Smooth muscle cell (in vitro differentiated cells): Measurements from ENCODE around the gene ZNG1B. TPM values are rescaled to one million over a fixed set of nuclear protein-coding genes. Genes with fewer than 3 reads are reported as not detected.
"Not testable (repeated sequence)": the region's sequence is repeated elsewhere in the genome, so short reads cannot be mapped to it uniquely, and the experiment has no call there.

Experiments used
- DNase-seq: peaks from one replicate; lab custom pipeline; 2025; ENCODE audit not compliant: unreplicated experiment; lab: John Stamatoyannopoulos, UW
- H2AFZ ChIP-seq: fragments of 200-600 bp; sonication (generic); 2 replicates; pipeline ENCODE4 v1.6.0; 2016; ENCODE audit warnings: antibody characterized with exemption, low read depth, mild to moderate bottlenecking
- H3F3A ChIP-seq: fragments of 200-600 bp; sonication (generic); 2 replicates; pipeline ENCODE4 v1.6.0; 2017; ENCODE audit warnings: antibody characterized with exemption, low read depth
- H3K27ac ChIP-seq: fragments of 200-600 bp; sonication (generic); 2 replicates; pipeline ENCODE4 v1.5.1; 2016; ENCODE audit warnings: low read depth, mild to moderate bottlenecking
- H3K27me3 ChIP-seq: fragments of 200-600 bp; sonication (generic); 2 replicates; pipeline ENCODE4 v1.6.1; 2016; ENCODE audit warnings: low read depth, mild to moderate bottlenecking
- H3K36me3 ChIP-seq: fragments of 200-600 bp; sonication (generic); 2 replicates; pipeline ENCODE4 v1.5.1; 2016; ENCODE audit warnings: low read depth
- H3K4me1 ChIP-seq: fragments of 200-600 bp; sonication (generic); 2 replicates; pipeline ENCODE4 v1.5.1; 2016; ENCODE audit warnings: low read depth
- H3K4me2 ChIP-seq: fragments of 200-600 bp; sonication (generic); 2 replicates; pipeline ENCODE4 v1.6.0; 2016; ENCODE audit warnings: mild to moderate bottlenecking
- H3K4me3 ChIP-seq: fragments of 200-600 bp; sonication (generic); 2 replicates; pipeline ENCODE4 v1.5.1; 2016; ENCODE audit warnings: mild to moderate bottlenecking
- H3K79me2 ChIP-seq: fragments of 200-600 bp; sonication (generic); 2 replicates; pipeline ENCODE4 v1.6.0; 2016; ENCODE audit warnings: low read depth, mild to moderate bottlenecking
- H3K9ac ChIP-seq: fragments of 200-600 bp; sonication (generic); 2 replicates; pipeline ENCODE4 v1.6.0; 2016; ENCODE audit warnings: low read depth
- H3K9me3 ChIP-seq: fragments of 200-600 bp; sonication (generic); replicated peaks from 2 replicates; pipeline ENCODE4 v1.5.1; 2016; ENCODE audit warnings: low read depth
- H4K20me1 ChIP-seq: fragments of 200-600 bp; sonication (generic); 2 replicates; pipeline ENCODE4 v1.6.0; 2016; ENCODE audit warnings: low read depth
- WGBS: methylation state at CpG from one replicate; pipeline ENCODE4 v1.1.7; 2016; ENCODE audit warnings: low lambda C conversion rate; 5-methylcytosine and 5-hydroxymethylcytosine counted together
- polyA plus RNA-seq: library from polyadenylated mRNA; unstranded; fragments of >200 nt; fragmentation: Nextera tagmentation; extraction: Ambion mirVana; gene quantifications from 2 replicates; pipeline ENCODE4 v1.2.1, GENCODE V29; 2016
- total RNA-seq: library from RNA; depleted of rRNA; stranded (reverse); fragments of >200 nt; gene quantifications from 2 replicates; pipeline ENCODE4 v1.2.3, GENCODE V29; 2014

The ZNG1B gene
- total and polyA plus RNA-seq, 2 experiments from 2014 or later: 24.4 to 52.0 TPM

DNA sequence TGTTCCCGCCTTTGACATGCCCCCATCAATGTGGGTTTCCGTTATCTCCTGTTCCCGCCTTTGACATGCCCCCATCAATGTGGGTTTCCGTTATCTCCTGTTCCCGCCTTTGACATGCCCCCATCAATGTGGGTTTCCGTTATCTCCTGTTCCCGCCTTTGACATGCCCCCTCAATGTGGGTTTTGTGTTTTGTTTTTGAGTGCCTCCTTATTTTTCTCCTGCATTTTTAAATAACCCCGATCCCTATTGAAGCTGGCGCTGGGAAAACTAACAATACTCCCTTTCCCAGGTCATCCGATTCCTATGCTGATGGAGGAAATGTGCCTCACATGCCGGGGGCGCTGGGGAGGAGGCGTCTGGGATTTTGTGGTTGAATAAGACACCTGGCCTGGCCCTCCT is 59.0 kb downstream of the ZNG1B start:
- DNase-seq, H4K20me1 ChIP-seq, H3K4me1 ChIP-seq, H3K36me3 ChIP-seq, H3K9ac ChIP-seq, H3K27me3 ChIP-seq, H2AFZ ChIP-seq, H3K4me3 ChIP-seq, H3F3A ChIP-seq, H3K9me3 ChIP-seq, H3K27ac ChIP-seq, H3K79me2 ChIP-seq, H3K4me2 ChIP-seq: not testable (repeated sequence)
- WGBS: 93% methylated on average over 13 of the region's 13 CpGs

DNA sequence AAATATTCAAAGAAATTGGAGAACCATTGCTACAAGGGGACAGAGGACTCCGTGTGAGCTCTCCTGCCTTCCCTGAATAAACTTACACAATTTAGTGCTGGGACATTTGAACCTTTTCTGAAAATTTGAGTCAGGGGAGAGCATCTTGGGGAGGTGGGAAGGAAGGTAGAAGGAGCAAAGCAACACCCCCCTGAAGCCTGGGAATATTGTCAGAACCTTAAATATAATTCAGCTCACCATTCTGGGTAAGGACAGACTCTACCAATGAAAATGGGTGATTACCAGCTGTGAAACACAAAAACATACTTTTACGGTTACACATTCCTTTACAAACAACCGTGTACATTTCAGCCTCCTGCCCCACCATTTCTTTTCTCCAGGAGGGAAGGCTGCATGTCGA is 60.9 kb downstream of the ZNG1B start, which contains the start of gene FOXD4L1:
TSS of gene FOXD4L1 (plus strand) at position 301 of the 400 bp plus-strand sequence. CDS start 592 bp downstream, outside the sequence.
- H3K4me2 ChIP-seq, H2AFZ ChIP-seq, H3K79me2 ChIP-seq, H3F3A ChIP-seq, H3K27ac ChIP-seq, H3K4me1 ChIP-seq, H4K20me1 ChIP-seq, H3K36me3 ChIP-seq, H3K9ac ChIP-seq, H3K9me3 ChIP-seq, DNase-seq, H3K4me3 ChIP-seq: not testable (repeated sequence)
- peaks cover 25% of the 10 kb centered on the region for H3K27me3 ChIP-seq
- 50% methylated on average over 3 of the region's 4 CpGs for WGBS

DNA sequence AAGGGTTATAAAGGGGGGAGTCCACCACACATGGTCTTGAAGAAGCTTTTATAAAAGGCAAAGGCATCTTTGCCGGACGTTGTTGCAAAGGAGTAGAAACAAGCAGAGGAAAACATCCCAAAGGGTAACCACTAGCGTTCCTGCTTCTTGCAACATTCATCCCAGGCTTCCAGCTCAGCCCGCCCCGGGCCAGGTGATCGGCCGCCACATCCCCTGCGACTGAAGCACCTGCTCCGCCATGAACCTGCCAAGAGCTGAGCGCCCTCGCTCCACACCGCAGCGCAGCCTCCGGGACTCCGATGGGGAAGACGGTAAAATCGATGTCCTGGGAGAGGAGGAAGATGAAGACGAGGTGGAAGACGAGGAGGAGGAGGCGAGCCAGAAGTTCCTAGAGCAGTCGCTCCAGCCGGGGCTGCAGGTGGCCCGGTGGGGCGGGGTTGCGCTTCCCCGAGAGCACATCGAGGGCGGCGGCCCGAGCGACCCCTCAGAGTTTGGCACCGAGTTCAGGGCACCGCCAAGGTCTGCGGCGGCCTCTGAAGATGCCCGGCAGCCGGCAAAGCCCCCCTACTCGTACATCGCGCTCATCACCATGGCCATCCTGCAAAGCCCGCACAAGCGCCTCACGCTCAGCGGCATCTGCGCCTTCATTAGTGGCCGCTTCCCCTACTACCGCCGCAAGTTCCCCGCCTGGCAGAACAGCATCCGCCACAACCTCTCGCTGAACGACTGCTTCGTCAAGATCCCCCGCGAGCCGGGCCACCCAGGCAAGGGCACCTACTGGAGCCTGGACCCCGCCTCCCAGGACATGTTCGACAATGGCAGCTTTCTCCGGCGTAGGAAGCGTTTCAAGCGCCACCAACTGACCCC is 61.8 kb downstream of the ZNG1B start:
- WGBS: 5% methylated on average over 33 of the region's 62 CpGs
- not testable (repeated sequence) for H3K9ac ChIP-seq, H4K20me1 ChIP-seq, H3K9me3 ChIP-seq, H3K79me2 ChIP-seq, H3F3A ChIP-seq, H3K4me3 ChIP-seq, H3K36me3 ChIP-seq, H3K4me1 ChIP-seq, H2AFZ ChIP-seq, H3K27ac ChIP-seq, DNase-seq, H3K4me2 ChIP-seq
- H3K27me3 ChIP-seq: peaks cover 34% of the 10 kb centered on the region

DNA sequence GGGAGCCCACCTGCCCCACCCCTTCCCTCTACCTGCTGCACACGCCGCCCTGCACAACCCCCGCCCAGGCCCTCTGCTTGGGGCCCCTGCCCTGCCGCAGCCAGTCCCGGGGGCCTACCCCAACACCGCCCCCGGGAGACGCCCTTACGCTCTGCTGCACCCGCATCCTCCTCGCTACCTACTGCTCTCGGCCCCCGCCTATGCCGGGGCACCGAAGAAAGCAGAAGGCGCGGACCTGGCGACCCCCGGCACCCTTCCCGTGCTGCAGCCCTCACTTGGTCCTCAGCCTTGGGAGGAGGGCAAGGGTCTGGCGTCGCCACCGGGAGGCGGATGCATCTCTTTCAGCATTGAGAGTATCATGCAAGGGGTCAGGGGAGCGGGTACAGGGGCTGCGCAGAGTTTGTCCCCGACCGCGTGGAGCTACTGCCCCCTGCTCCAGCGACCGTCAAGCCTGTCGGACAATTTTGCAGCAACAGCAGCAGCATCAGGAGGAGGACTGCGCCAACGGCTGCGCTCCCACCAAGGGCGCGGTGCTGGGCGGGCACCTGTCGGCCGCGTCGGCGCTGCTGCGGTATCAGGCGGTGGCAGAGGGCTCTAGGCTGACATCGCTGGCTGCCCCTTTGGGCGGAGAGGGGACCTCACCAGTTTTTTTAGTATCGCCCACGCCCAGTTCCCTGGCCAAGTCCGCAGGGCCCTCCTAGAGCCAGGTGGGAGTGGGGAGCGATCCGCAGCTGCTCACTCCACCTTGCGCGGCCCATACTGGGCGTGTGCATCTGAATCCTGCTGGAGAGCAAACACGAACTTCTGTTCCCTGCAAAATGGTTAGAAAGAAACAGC is 62.6 kb downstream of the ZNG1B start:
- H4K20me1 ChIP-seq, H3K79me2 ChIP-seq, H3K9me3 ChIP-seq, H3K4me1 ChIP-seq, H3K4me3 ChIP-seq, H3K4me2 ChIP-seq, H3K9ac ChIP-seq, DNase-seq, H2AFZ ChIP-seq, H3K27ac ChIP-seq, H3F3A ChIP-seq, H3K36me3 ChIP-seq: not testable (repeated sequence)
- peaks cover 38% of the 10 kb centered on the region for H3K27me3 ChIP-seq
- WGBS: 0% methylated on average over 9 of the region's 56 CpGs

DNA sequence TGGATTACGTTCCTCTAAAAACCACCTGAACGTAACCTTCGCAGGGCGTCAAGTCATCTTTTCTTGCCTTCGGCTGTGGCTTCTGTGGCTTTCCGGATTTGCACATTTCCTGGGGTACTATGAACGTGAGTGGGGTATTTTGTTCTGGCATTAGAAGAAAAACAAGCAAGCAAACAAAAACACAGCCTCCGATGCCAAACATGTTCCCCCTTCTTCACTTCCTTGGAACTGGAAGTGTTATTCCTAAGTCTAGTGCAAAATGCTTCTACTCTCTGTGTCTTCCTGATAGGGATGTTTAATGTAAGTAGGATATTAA is 63.2 kb downstream of the ZNG1B start:
- not testable (repeated sequence) for H3F3A ChIP-seq, H3K9me3 ChIP-seq, H3K4me3 ChIP-seq, H2AFZ ChIP-seq, H3K4me1 ChIP-seq, H3K9ac ChIP-seq, H3K36me3 ChIP-seq, H3K79me2 ChIP-seq, H4K20me1 ChIP-seq, H3K4me2 ChIP-seq, H3K27ac ChIP-seq, DNase-seq
- peaks cover 44% of the 10 kb centered on the region for H3K27me3 ChIP-seq
- 35% methylated on average over 8 of the region's 8 CpGs for WGBS

DNA sequence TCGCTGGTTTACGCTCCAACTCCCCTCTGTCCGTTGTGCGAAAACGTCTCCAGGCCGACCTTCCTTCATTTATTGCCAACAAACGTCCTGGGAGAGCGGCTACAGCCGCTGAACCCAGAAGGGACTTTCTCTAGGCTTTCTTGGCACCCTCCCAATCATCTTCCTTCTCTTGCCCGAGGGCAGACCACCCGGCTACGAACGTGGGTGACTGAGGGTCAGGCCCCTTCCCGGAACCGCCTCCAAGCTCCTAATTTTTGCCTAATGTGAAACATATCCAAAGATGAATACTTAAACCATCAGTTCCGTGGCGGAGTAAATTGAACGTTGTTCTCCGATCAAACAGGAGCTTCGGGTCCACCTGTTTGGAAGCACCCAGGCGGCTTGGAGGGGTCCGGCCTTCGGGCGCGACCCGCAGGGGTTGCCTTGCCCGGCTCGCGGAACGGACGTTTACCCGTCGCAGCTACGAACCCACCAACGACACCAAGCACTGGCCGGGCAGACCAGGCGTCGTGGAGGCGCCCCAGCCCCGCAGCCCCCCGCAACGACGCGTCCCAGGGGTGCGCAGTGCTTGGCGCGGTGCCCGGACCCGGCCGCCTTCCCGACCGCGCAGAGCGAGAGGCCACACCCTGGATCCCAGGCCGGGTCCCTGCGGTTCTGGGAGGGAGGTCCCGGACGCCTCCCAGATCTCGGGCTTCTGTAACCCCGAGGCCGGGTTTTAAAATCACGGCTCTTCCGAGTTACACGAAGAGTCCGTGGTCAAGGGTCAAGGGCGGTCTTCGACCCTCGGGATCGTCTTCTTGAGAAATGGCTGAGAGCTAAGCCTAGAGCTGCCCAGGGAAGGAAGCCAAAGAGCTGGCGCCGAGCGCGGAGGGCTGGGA is 65.0 kb downstream of the ZNG1B start:
- 5% methylated on average over 33 of the region's 73 CpGs for WGBS
- Histone ChIP-seq H3K27me3 (peaks cover 49% of the 10 kb centered on the region), H3K4me2 (peak overlapping the region; percentile 86), H3K4me3 (peak overlapping the region; percentile 42)
- not testable (repeated sequence) for DNase-seq, H3K27ac ChIP-seq, H2AFZ ChIP-seq, H3K36me3 ChIP-seq, H3K9me3 ChIP-seq, H3F3A ChIP-seq, H3K4me1 ChIP-seq, H4K20me1 ChIP-seq, H3K9ac ChIP-seq, H3K79me2 ChIP-seq

DNA sequence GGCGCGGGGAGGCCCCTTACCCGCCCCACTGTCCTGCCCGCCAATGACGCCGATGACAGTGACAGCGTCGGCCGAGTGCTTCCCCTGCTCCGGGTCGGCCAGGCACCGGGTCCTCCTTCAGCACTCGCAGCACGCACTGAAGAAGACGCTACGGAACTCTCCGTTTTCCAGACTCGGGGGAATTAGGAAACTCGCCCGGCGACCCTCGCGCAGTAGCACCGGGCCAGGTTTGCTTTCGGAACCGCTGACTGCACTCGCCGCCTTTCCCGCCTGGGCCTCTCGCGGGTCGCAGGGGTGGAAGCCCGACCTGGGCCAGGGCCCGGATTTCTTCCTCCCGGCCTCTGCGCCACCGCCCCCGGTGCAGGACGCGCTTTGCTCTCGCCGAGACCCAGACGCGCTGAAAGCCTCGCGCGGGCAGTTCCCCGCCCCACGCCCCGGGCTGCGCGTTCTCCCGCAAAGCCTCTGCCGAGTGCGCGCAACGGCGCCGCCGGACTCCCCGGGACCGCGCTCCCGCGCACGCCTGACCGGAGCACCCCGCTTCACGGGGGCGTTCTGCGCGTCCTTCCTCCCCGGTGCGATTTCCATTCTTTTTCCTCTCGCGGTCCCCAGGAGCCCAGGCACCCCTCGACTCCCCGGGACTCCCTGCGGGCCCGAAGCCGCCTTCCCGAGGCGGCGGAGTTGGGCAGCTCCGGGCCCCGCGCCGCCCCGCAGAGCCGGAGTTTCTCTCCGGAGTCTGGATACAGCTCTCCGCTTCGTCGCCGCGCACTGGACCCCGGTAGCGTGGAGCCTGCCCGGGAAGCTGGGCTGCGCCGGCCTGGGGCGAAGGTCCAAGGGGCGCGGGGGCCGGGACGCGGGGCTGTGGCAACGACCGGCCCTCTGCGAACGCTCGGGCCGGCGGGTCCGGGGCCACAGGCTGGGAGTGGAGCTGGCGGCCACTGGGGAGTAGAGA is 65.9 kb downstream of the ZNG1B start:
- H3K27me3 ChIP-seq: peaks cover 56% of the 10 kb centered on the region
- under 1% methylated on average over 38 of the region's 116 CpGs for WGBS
- H2AFZ ChIP-seq, DNase-seq, H4K20me1 ChIP-seq, H3K36me3 ChIP-seq, H3K9ac ChIP-seq, H3K27ac ChIP-seq, H3K4me1 ChIP-seq, H3K9me3 ChIP-seq, H3F3A ChIP-seq, H3K79me2 ChIP-seq: not testable (repeated sequence)
- H3K4me3 ChIP-seq: peak overlapping the region; percentile 42
- peak overlapping the region; percentile 86 for H3K4me2 ChIP-seq
